ENCODE data around the gene KIF1A. TPM values are rescaled to one million over a fixed set of nuclear protein-coding genes. Genes with fewer than 3 reads are reported as not detected.
A peak's percentile ranks its signal among the peaks of the same experiment; 100 is the strongest.

KIF1A gene
- total RNA-seq, 4 donors from 2014 or later: 2.9 to 15.9 (median 3.2) TPM

- no peaks in the 10 kb centered on the region for H3K4me1 ChIP-seq
- peaks cover 77% of the 10 kb centered on the region for H3K27me3 ChIP-seq
- no peak overlapping the region for H3K27ac ChIP-seq
- TF ChIP-seq POLR2A (IDR thresholded peaks at IDR 0.05) (no peak), EP300 (IDR thresholded peaks at IDR 0.05) (no peak), CTCF (IDR thresholded peaks at IDR 0.05) (no peak), POLR2AphosphoS5 (IDR thresholded peaks at IDR 0.05) (no peak)
- H3K4me3 ChIP-seq: no peak overlapping the region
- DNase-seq (ENCODE audit: low spot score in 2 of 2): no peak
- 50% methylated on average over 15 of the region's 15 CpGs for WGBS
- no peaks in the 10 kb centered on the region for H3K9me3 ChIP-seq
- H3K36me3 ChIP-seq: no peaks in the 10 kb centered on the region
Measured at GRCh38 chr2:240707043-240707756, 112.8 kb downstream of the KIF1A start.

GRCh38 chr2:240705204-240705791 is 114.7 kb downstream of the KIF1A start:
- Histone ChIP-seq H3K9me3 (no peaks in the 10 kb centered on the region), H3K27me3 (peaks cover 83% of the 10 kb centered on the region), H3K4me3 (no peak overlapping the region), H3K4me1 (peaks cover 7% of the 10 kb centered on the region), H3K27ac (no peak overlapping the region), H3K36me3 (no peaks in the 10 kb centered on the region)
- 70% methylated on average over 12 of the region's 12 CpGs for WGBS
- no peak for DNase-seq (ENCODE audit: low spot score in 2 of 2)
- no peak for TF ChIP-seq POLR2A (IDR thresholded peaks at IDR 0.05)
- no peak for TF ChIP-seq CTCF (IDR thresholded peaks at IDR 0.05)
- TF ChIP-seq POLR2AphosphoS5 (IDR thresholded peaks at IDR 0.05): no peak
- no peak for TF ChIP-seq EP300 (IDR thresholded peaks at IDR 0.05)

- no peaks in the 10 kb centered on the region for H3K36me3 ChIP-seq
- no peak overlapping the region for H3K4me3 ChIP-seq
- peaks cover 7% of the 10 kb centered on the region for H3K4me1 ChIP-seq
- H3K27me3 ChIP-seq: peaks cover 80% of the 10 kb centered on the region
- TF ChIP-seq CTCF (IDR thresholded peaks at IDR 0.05): no peak
- TF ChIP-seq POLR2A (IDR thresholded peaks at IDR 0.05): no peak
- no peak for TF ChIP-seq POLR2AphosphoS5 (IDR thresholded peaks at IDR 0.05)
- TF ChIP-seq EP300 (IDR thresholded peaks at IDR 0.05): no peak
- DNase-seq (ENCODE audit: low spot score in 2 of 2): peak in 1 of 2 donors; percentile 50
- H3K27ac ChIP-seq: no peak overlapping the region
- H3K9me3 ChIP-seq: no peaks in the 10 kb centered on the region
- WGBS: 43% methylated on average over 15 of the region's 19 CpGs
Measured at GRCh38 chr2:240704651-240705050, 115.4 kb downstream of the KIF1A start.

- 88% methylated on average over 8 of the region's 18 CpGs for WGBS
- no peaks in the 10 kb centered on the region for H3K36me3 ChIP-seq
- no peaks in the 10 kb centered on the region for H3K9me3 ChIP-seq
- DNase-seq (ENCODE audit: low spot score in 2 of 2): peak in 1 of 2 donors; percentile 44
- H3K4me3 ChIP-seq: no peak overlapping the region
- peaks cover 7% of the 10 kb centered on the region for H3K4me1 ChIP-seq
- TF ChIP-seq POLR2A (IDR thresholded peaks at IDR 0.05) (no peak), EP300 (IDR thresholded peaks at IDR 0.05) (no peak), POLR2AphosphoS5 (IDR thresholded peaks at IDR 0.05) (no peak), CTCF (IDR thresholded peaks at IDR 0.05) (no peak)
- peaks cover 75% of the 10 kb centered on the region for H3K27me3 ChIP-seq
- H3K27ac ChIP-seq: no peak overlapping the region
Measured at GRCh38 chr2:240703417-240704341, 116.3 kb downstream of the KIF1A start.

GRCh38 chr2:240702640-240703011 is 117.4 kb downstream of the KIF1A start:
- peaks cover 66% of the 10 kb centered on the region for H3K27me3 ChIP-seq
- 85% methylated on average over 9 of the region's 9 CpGs for WGBS

More at GRCh38 chr2:240702640-240703011, 117.4 kb downstream of the KIF1A start:
- DNase-seq (ENCODE audit: low spot score in 2 of 2): no peak
- Histone ChIP-seq H3K36me3 (no peaks in the 10 kb centered on the region), H3K4me1 (peaks cover 7% of the 10 kb centered on the region), H3K9me3 (no peaks in the 10 kb centered on the region), H3K4me3 (no peak overlapping the region), H3K27ac (no peak overlapping the region)
- TF ChIP-seq POLR2A (IDR thresholded peaks at IDR 0.05): no peak
- no peak for TF ChIP-seq POLR2AphosphoS5 (IDR thresholded peaks at IDR 0.05)

Data from suprapubic skin (tissue), 4 donors.